ENCODE results near the gene EMX2. TPM values are rescaled to one million over a fixed set of nuclear protein-coding genes. Genes with fewer than 3 reads are reported as not detected.

EMX2 gene
- total and polyA plus RNA-seq, 2 donors (not counting 3 experiments of a cell fraction or from before 2014, with no cell fraction given), result not detected

- H3K27ac ChIP-seq (ENCODE audit: insufficient read depth, low read depth, low read length), result no peak overlapping the region
- POLR2A ChIA-PET, result no interaction called here
- no peaks in the 10 kb centered on the region for H3K36me3 ChIP-seq (ENCODE audit: control insufficient read depth in 2 of 2, extremely low read depth in 1 of 2, insufficient read depth in 2 of 2, low read length in 2 of 2)
- BruUV-seq (replicated peaks), result no TSS peak
- TF ChIP-seq, protein P1, sequence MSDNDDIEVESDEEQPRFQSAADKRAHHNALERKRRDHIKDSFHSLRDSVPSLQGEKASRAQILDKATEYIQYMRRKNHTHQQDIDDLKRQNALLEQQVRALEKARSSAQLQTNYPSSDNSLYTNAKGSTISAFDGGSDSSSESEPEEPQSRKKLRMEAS (IDR thresholded peaks at IDR 0.05; ENCODE audit: insufficient read depth, insufficient read length), result no peak
- TF ChIP-seq EZH2 (IDR thresholded peaks at IDR 0.05; ENCODE audit: borderline replicate concordance, low read depth, low read length, severe bottlenecking), result peak; percentile 85
- no peak overlapping the region for H3K9ac ChIP-seq (replicated peaks; ENCODE audit: extremely low read depth, insufficient read depth, low read length)
- dilution Hi-C loops (cut with MboI; ENCODE audit: extremely low pct_ligation_motif_present, low sequenced_read_pairs) (no loop called here), intact Hi-C loops (cut with micrococcal nuclease) (loop anchor here (2.0 to 5.0 kb wide), 2 partner anchors 87 to 503 kb away; partner anchors contain the start of gene RAB11FIP2)
- CTCF ChIA-PET, result no interaction called here
- H3K4me2 ChIP-seq (ENCODE audit: insufficient read depth, low read length), result no peak overlapping the region
- no peak overlapping the region for H2AFZ ChIP-seq (ENCODE audit: low read depth, low read length)
- no peaks in the 10 kb centered on the region for H3K79me2 ChIP-seq (ENCODE audit: control insufficient read depth, insufficient read depth, low read length)
- H3K9me3 ChIP-seq (replicated peaks; ENCODE audit: control insufficient read depth, insufficient read depth, low read length), result no peaks in the 10 kb centered on the region
- H3K4me1 ChIP-seq (ENCODE audit: control insufficient read depth, extremely low read depth, insufficient read depth, low read length), result peaks cover 2% of the 10 kb centered on the region
- peaks cover 90 to 96% of the 10 kb centered on the region in 2 experiments for H3K27me3 ChIP-seq (ENCODE audit: control insufficient read depth in 2 of 2, insufficient read depth in 2 of 2, low read length in 2 of 2)
- H3K9me1 ChIP-seq (replicated peaks; ENCODE audit: control insufficient read depth, extremely low read depth, insufficient read depth, low read length), result no peaks in the 10 kb centered on the region
- no peak overlapping the region for H3K4me3 ChIP-seq (replicated peaks in 1 of 3; ENCODE audit: insufficient read depth in 1 of 3, low read depth in 1 of 3, low read length in 3 of 3)
- no peak for FAIRE-seq
- no peaks in the 10 kb centered on the region for H4K20me1 ChIP-seq (replicated peaks; ENCODE audit: control insufficient read depth, extremely low read depth, insufficient read depth, low read length)
- DNase-seq (ENCODE audit: low read depth, low spot score), result no peak
Measured at GRCh38 chr10:117544004-117544701, 1.6 kb downstream of the EMX2 start.

- peaks cover 2% of the 10 kb centered on the region for H3K4me1 ChIP-seq (ENCODE audit: control insufficient read depth, extremely low read depth, insufficient read depth, low read length)
- H4K20me1 ChIP-seq (replicated peaks; ENCODE audit: control insufficient read depth, extremely low read depth, insufficient read depth, low read length), result no peaks in the 10 kb centered on the region
- no peaks in the 10 kb centered on the region for H3K9me1 ChIP-seq (replicated peaks; ENCODE audit: control insufficient read depth, extremely low read depth, insufficient read depth, low read length)
- H3K27ac ChIP-seq (ENCODE audit: insufficient read depth, low read depth, low read length), result no peak overlapping the region
- no peak overlapping the region for H3K4me3 ChIP-seq (replicated peaks in 1 of 3; ENCODE audit: insufficient read depth in 1 of 3, low read depth in 1 of 3, low read length in 3 of 3)
- FAIRE-seq (no peak), DNase-seq (ENCODE audit: low read depth, low spot score) (no peak)
- dilution Hi-C loops (cut with MboI; ENCODE audit: extremely low pct_ligation_motif_present, low sequenced_read_pairs) (no loop called here), intact Hi-C loops (cut with micrococcal nuclease) (loop anchor here (2.0 to 5.0 kb wide), 2 partner anchors 87 to 502 kb away; partner anchors contain the start of gene RAB11FIP2)
- H3K4me2 ChIP-seq (ENCODE audit: insufficient read depth, low read length), result no peak overlapping the region
- peaks cover 90 to 97% of the 10 kb centered on the region in 2 experiments for H3K27me3 ChIP-seq (ENCODE audit: control insufficient read depth in 2 of 2, insufficient read depth in 2 of 2, low read length in 2 of 2)
- H3K9ac ChIP-seq (replicated peaks; ENCODE audit: extremely low read depth, insufficient read depth, low read length), result no peak overlapping the region
- TF ChIP-seq EZH2 (IDR thresholded peaks at IDR 0.05; ENCODE audit: borderline replicate concordance, low read depth, low read length, severe bottlenecking) (peak; percentile 57), CTCF (IDR thresholded peaks at IDR 0.05; ENCODE audit: extremely low read depth in 1 of 2, insufficient read depth in 1 of 2, low read depth in 1 of 2, low read length in 2 of 2) (no peak), MYC (IDR thresholded peaks at IDR 0.05; ENCODE audit: low read depth, low read length) (no peak), JUN (IDR thresholded peaks at IDR 0.05; ENCODE audit: borderline replicate concordance, insufficient read depth, insufficient read length, low read depth) (no peak)
- no TSS peak for BruUV-seq (replicated peaks)
- ChIA-PET CTCF (no interaction called here), POLR2A (no interaction called here)
- no peaks in the 10 kb centered on the region for H3K9me3 ChIP-seq (replicated peaks; ENCODE audit: control insufficient read depth, insufficient read depth, low read length)
- no peaks in the 10 kb centered on the region for H3K79me2 ChIP-seq (ENCODE audit: control insufficient read depth, insufficient read depth, low read length)
- no peak overlapping the region for H2AFZ ChIP-seq (ENCODE audit: low read depth, low read length)
- H3K36me3 ChIP-seq (ENCODE audit: control insufficient read depth in 2 of 2, extremely low read depth in 1 of 2, insufficient read depth in 2 of 2, low read length in 2 of 2), result no peaks in the 10 kb centered on the region
Measured at GRCh38 chr10:117544711-117545140, 2.2 kb downstream of the EMX2 start.
